Stimulated activated naive CD8-positive, alpha-beta T cell treated with anti-CD3 and anti-CD28 coated beads, Interleukin-15, amount 100 ng/mL, for 72 hours (primary cell): ENCODE measurements around the gene COG3.

Experiments used
- ATAC-seq: fragments of 150-1000 bp; cut with Tn5 transposase; 2 replicates; pipeline ENCODE4 v1.10.0; 2021; ENCODE audit warnings: mild to moderate bottlenecking, moderate library complexity
- DNase-seq, 2 donors: peaks; one replicate each; pipeline ENCODE4 v3.0.0; 2021 to 2022
- H3K27ac Mint-ChIP-seq, 2 donors: one replicate each; pipeline ENCODE4 v1.8.0; 2022; ENCODE audit warnings: mild to moderate bottlenecking in 2 of 2, mixed read lengths in 2 of 2, moderate library complexity in 2 of 2
- H3K27me3 Mint-ChIP-seq: one replicate; pipeline ENCODE4 v1.8.0; 2022; ENCODE audit warnings: mixed read lengths
- H3K4me1 Mint-ChIP-seq: one replicate; pipeline ENCODE4 v1.8.0; 2022; ENCODE audit warnings: mild to moderate bottlenecking, mixed read lengths
- H3K4me3 Mint-ChIP-seq, 2 donors: one replicate each; pipeline ENCODE4 v1.8.0; 2022; ENCODE audit warnings: mild to moderate bottlenecking in 2 of 2, mixed read lengths in 2 of 2, moderate library complexity in 1 of 2
- H3K9me3 Mint-ChIP-seq, 2 donors: one replicate each; pipeline ENCODE4 v1.8.0; 2022; ENCODE audit warnings: mixed read lengths in 2 of 2

Gene COG3

DNA sequence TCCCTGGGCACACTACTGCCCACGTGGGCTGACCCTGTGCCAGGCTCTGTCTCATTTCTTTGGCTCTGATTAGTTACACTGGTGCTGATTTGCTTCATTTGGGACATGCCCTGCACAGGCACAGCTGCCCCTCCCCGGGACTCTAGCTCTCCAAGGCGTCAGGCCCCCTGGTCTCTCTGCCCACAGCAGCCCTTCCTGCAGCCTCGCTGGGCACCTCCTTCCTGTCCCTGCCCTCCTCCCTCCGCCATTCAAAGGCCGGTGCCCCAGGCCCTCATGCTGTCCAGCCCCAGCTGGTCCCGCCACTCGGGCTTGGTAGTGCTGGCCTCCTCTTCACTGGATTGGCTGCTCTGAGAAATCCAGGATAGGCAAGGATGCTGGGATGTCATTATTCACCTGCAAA is 77.7 kb downstream of the COG3 start:
- Mint-ChIP-seq H3K4me3 (no peak overlapping the region), H3K4me1 (no peaks in the 10 kb centered on the region), H3K9me3 (no peaks in the 10 kb centered on the region), H3K27me3 (no peaks in the 10 kb centered on the region), H3K27ac (no peak overlapping the region)
- ATAC-seq (no peak), DNase-seq (no peak)

GRCh38 chr13:45542878-45543277 is 78.1 kb downstream of the COG3 start:
- Mint-ChIP-seq H3K27ac (no peak overlapping the region), H3K4me3 (no peak overlapping the region), H3K4me1 (no peaks in the 10 kb centered on the region), H3K27me3 (peaks cover 2% of the 10 kb centered on the region), H3K9me3 (no peaks in the 10 kb centered on the region)
- DNase-seq (no peak), ATAC-seq (no peak)

DNA sequence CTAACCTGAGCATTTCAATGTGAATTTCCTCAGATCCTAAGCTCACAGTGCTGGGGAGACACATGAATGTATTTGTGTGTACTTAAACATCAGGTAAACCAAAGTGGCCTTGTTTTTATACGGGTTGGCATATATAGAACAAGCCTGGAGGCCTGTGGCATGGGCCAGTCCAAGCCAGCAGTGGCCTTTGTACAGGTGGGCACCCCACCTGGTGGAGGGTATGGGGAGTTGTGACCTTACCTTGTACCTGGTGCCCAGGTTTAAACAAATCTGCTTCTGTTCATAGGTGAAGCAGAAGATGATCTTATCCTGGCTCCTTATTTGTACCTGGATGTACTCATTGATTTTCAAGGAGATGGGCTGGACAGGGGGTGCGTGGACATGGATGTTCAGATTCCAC is 79.8 kb downstream of the COG3 start:
- H3K9me3 Mint-ChIP-seq: no peaks in the 10 kb centered on the region
- H3K4me3 Mint-ChIP-seq: no peak overlapping the region
- DNase-seq: no peak
- no peak overlapping the region for H3K27ac Mint-ChIP-seq
- H3K4me1 Mint-ChIP-seq: no peaks in the 10 kb centered on the region
- ATAC-seq: no peak
- H3K27me3 Mint-ChIP-seq: peaks cover 11% of the 10 kb centered on the region

DNA sequence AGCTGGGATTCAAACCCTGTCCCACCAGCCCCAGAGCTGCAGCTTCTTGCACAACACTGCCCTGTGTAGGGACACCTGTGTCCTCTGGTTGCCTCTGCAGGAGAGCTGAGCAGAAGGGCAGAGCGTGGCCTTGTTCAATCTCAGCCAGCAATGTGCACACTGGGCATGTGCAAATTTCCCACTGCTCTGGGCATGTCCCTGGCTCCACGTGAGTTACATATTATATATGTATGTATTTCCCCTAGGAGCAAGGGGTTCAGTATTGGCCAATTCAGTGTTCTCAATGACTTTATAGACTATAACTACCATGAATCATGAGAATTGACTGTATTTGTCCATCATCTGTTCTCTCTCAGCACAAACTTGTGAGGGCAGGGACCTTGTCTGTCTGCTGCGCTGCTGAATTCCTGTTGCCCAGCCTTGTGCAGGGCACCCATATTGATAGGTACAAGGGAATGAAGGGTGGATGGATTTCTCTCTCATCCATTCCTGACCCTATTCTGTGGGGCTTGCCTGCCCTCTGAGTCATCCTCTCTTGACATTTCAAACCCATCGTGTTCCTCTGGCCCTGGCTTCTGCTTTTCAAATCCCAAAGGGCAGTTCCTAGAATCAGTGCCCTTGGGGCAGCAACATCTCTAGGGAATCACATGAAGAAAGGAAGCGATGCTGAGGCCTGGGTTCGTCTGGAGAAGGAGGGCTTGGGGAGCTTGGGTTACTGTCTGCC is 81.1 kb downstream of the COG3 start:
- H3K27ac Mint-ChIP-seq: no peak overlapping the region
- H3K4me1 Mint-ChIP-seq: no peaks in the 10 kb centered on the region
- H3K9me3 Mint-ChIP-seq: no peaks in the 10 kb centered on the region
- no peak overlapping the region for H3K4me3 Mint-ChIP-seq
- DNase-seq (no peak), ATAC-seq (no peak)
- peaks cover 18% of the 10 kb centered on the region for H3K27me3 Mint-ChIP-seq

DNA sequence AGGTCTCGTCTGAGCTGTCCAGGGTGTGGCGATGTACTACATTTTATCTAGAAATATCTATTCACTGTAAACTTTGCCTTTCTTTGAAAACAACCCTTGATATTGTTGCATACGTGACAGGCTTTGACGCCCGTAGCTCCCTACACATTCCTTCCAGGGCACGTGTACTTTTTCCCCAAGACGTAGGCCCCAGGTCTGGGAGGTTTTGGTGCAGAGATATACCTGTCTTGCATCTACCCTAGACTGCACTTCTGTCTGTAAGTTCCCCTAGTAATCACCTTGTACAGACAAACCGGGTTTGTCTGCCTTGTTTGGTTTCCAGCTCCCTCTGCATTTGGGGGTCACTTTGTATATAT is 81.6 kb downstream of the COG3 start:
- Mint-ChIP-seq H3K27me3 (peaks cover 19% of the 10 kb centered on the region), H3K27ac (no peak overlapping the region), H3K4me1 (no peaks in the 10 kb centered on the region), H3K9me3 (no peaks in the 10 kb centered on the region), H3K4me3 (no peak overlapping the region)
- DNase-seq: no peak
- no peak for ATAC-seq

DNA sequence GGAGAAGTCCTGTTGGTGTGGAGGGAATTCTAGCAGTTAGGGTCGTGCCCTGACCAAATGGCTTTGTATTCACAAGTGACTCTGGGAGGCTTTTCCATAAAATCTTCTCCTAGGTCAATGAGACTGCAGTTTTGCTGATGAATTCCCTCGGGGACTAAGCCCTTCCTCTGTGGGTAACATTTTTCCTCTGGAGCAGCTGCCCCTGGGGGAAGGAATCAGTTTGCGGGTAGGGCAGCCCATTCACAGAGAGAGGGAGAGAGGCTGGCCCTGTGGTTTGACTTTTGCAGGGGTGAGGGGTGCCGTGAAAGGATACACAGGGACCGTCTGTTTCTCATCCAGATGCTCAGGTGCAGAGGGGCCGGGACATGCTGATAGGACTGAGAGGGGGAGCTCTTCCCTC is 83.5 kb downstream of the COG3 start:
- DNase-seq (no peak), ATAC-seq (no peak)
- Mint-ChIP-seq H3K27ac (no peak overlapping the region), H3K27me3 (peaks cover 29% of the 10 kb centered on the region), H3K4me3 (no peak overlapping the region), H3K4me1 (no peaks in the 10 kb centered on the region), H3K9me3 (no peaks in the 10 kb centered on the region)

DNA sequence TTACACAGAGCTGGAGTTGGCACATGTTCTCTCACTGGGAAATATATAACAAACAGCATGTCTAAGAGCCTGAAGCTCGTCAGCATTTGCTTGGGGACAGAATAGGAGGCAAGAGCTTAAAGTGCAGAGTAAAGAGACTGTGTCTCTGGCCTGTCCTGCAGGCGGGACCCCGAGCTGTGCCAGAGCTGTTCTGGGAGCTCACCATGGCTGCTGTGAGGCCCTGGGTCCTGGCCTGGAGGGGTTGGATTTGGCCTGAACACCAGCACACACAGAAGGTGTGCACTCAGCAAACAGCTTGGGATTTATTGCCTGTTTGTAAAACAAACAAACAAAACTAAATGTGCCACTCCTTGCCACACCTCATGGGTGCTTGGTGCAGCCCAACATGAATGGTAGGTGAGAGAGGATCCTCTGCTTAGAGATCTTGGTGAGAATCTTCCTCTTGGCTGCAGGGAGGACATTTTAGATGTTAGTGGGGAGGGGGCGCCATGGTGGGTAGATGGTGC is 89.9 kb downstream of the COG3 start:
- Mint-ChIP-seq H3K27ac (no peak overlapping the region), H3K4me3 (no peak overlapping the region), H3K4me1 (peaks cover 7% of the 10 kb centered on the region), H3K27me3 (peaks cover 18% of the 10 kb centered on the region), H3K9me3 (peaks cover 0 to 10% of the 10 kb centered on the region in 2 donors)
- no peak for DNase-seq
- ATAC-seq: no peak

GRCh38 chr13:45564133-45564776 is 99.5 kb downstream of the COG3 start:
- Mint-ChIP-seq H3K9me3 (peaks cover 16 to 36% of the 10 kb centered on the region in 2 donors), H3K4me1 (peaks cover 11% of the 10 kb centered on the region), H3K4me3 (no peak overlapping the region), H3K27me3 (no peaks in the 10 kb centered on the region), H3K27ac (no peak overlapping the region)
- DNase-seq (no peak), ATAC-seq (peak; percentile 58)

DNA sequence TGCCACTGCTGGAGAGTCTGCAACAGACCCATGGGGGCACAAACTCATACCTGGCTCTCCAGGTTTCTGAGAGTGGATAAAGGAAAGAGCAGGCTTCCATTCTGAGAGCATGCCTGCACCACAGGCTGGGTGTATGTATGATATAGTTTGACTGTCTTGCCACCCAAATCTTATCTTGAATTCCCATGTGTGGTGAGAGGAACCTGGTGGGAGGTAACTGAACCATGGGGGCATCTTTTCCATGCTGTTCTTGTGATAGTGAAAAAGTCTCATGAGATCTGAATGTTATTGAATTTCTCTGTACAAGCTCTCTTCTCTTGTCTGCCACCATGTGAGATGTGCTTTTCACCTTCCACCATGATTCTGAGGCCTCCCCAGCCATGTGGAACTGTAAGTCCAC is 100.6 kb downstream of the COG3 start:
- peaks cover 5% of the 10 kb centered on the region for H3K4me1 Mint-ChIP-seq
- no peak for ATAC-seq
- H3K9me3 Mint-ChIP-seq: peaks cover 13 to 36% of the 10 kb centered on the region in 2 donors
- no peak overlapping the region for H3K4me3 Mint-ChIP-seq
- DNase-seq: no peak
- no peaks in the 10 kb centered on the region for H3K27me3 Mint-ChIP-seq
- no peak overlapping the region for H3K27ac Mint-ChIP-seq

DNA sequence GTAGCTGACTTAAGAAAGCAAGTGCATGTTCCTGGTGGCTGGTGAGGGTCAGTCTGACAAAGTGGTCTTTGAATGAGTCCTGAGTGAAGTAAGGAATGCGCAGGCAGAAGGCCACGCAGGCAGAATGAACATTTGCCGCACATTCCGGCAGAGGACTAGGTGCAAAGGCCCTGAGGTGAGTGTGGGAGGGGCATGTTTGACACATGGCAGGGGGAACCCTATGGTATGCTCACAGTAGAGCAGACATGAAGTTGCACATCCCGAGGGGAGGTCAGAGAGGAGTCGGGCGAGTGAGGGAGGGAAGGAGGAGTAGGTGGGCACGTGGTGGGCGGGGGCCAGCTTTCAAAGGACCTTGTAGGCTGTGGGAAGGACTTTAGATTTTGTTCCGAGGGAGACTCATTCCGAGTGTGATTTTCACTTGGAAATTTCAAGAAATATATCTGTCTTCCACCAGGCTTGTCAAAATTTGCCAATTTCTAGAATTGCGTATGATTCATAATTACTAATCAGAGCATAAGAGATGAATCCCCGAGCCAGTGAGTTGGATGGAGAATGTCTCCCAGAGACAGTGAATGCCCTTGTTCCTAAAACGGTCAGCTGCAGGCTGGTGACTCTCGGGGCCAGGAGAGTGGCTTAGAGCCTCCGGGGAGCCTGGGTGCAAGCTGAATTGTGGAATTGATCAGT is 110.5 kb downstream of the COG3 start:
- peaks cover 27% of the 10 kb centered on the region for H3K27me3 Mint-ChIP-seq
- no peak overlapping the region for H3K4me3 Mint-ChIP-seq
- DNase-seq (no peak), ATAC-seq (no peak)
- no peaks in the 10 kb centered on the region for H3K4me1 Mint-ChIP-seq
- H3K27ac Mint-ChIP-seq: no peak overlapping the region
- no peaks in the 10 kb centered on the region for H3K9me3 Mint-ChIP-seq

- Mint-ChIP-seq H3K27ac (no peak overlapping the region), H3K4me3 (no peak overlapping the region), H3K4me1 (no peaks in the 10 kb centered on the region), H3K9me3 (no peaks in the 10 kb centered on the region), H3K27me3 (peaks cover 27% of the 10 kb centered on the region)
- no peak for ATAC-seq
- DNase-seq: no peak
Measured at GRCh38 chr13:45575830-45576180, 111.1 kb downstream of the COG3 start.

GRCh38 chr13:45576466-45576865 is 111.7 kb downstream of the COG3 start:
- DNase-seq (no peak), ATAC-seq (no peak)
- Mint-ChIP-seq H3K4me1 (no peaks in the 10 kb centered on the region), H3K27ac (no peak overlapping the region), H3K27me3 (peaks cover 23% of the 10 kb centered on the region), H3K9me3 (no peaks in the 10 kb centered on the region), H3K4me3 (no peak overlapping the region)

GRCh38 chr13:45582408-45583076 is 117.8 kb downstream of the COG3 start:
- DNase-seq (no peak), ATAC-seq (no peak)
- Mint-ChIP-seq H3K4me1 (no peaks in the 10 kb centered on the region), H3K4me3 (no peak overlapping the region), H3K27me3 (no peaks in the 10 kb centered on the region), H3K9me3 (no peaks in the 10 kb centered on the region), H3K27ac (no peak overlapping the region)

DNA sequence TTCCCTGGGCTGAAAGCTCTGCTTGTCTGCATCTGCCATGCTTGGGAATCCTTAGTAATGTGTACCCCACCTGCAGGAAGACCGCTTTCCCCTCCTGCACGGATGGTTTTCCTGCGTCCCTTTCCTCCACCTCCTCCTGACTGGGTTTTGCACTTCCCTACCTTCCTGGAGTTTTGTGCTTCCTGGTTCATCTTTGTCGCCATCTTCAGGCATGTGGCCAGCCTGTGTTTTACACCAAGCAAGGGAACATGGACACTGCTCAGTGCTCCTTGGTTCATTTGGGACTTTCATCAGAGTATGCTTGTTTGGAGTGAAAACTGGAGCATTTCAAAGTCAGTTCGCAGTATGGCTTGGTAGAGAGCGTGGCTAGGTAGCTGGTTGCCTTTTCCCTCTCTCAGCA is 120.1 kb downstream of the COG3 start:
- DNase-seq (no peak), ATAC-seq (no peak)
- no peak overlapping the region for H3K4me3 Mint-ChIP-seq
- H3K27ac Mint-ChIP-seq: no peak overlapping the region
- H3K9me3 Mint-ChIP-seq: no peaks in the 10 kb centered on the region
- H3K4me1 Mint-ChIP-seq: no peaks in the 10 kb centered on the region
- H3K27me3 Mint-ChIP-seq: no peaks in the 10 kb centered on the region
